NCI-H146 (cell line): ENCODE data around the gene RYR1.
"Not testable (repeated sequence)": the region's sequence is repeated elsewhere in the genome, so short reads cannot be mapped to it uniquely, and the experiment has no call there.

Source experiments
- DNase-seq: peaks from one replicate; lab custom pipeline; 2025; lab: John Stamatoyannopoulos, UW

Gene RYR1

GRCh38 chr19:38616265-38616664 is 182.8 kb downstream of the RYR1 start:
- DNase-seq: no peak

GRCh38 chr19:38617283-38617763 is 183.8 kb downstream of the RYR1 start:
- DNase-seq: no peak

- DNase-seq: no peak
Observed at GRCh38 chr19:38617764-38618589, 184.5 kb downstream of the RYR1 start, which contains the start of gene MAP4K1. TSS of gene MAP4K1 (minus strand) at chr19:38617953. CDS start at chr19:38617895, 58 bp downstream.

GRCh38 chr19:38618590-38619360 is 185.3 kb downstream of the RYR1 start, which contains the start of gene EIF3K:
TSS of gene EIF3K (plus strand) at chr19:38619188. CDS start at chr19:38619269, 81 bp downstream.
- DNase-seq: peak; percentile 99

GRCh38 chr19:38619361-38620174 is 186.1 kb downstream of the RYR1 start:
- no peak for DNase-seq

GRCh38 chr19:38624822-38625221 is 191.3 kb downstream of the RYR1 start:
- no peak for DNase-seq

GRCh38 chr19:38626401-38626800 is 192.9 kb downstream of the RYR1 start:
- no peak for DNase-seq

GRCh38 chr19:38629568-38629967 is 196.1 kb downstream of the RYR1 start:
- no peak for DNase-seq

- not testable (repeated sequence) for DNase-seq
Observed at GRCh38 chr19:38631301-38631700, 197.8 kb downstream of the RYR1 start.

GRCh38 chr19:38631811-38632475 is 198.5 kb downstream of the RYR1 start:
- DNase-seq: not testable (repeated sequence)

- no peak for DNase-seq
Observed at GRCh38 chr19:38632476-38633213, 199.2 kb downstream of the RYR1 start.

- DNase-seq: peak; percentile 39
Observed at GRCh38 chr19:38634757-38635482, 201.4 kb downstream of the RYR1 start.

GRCh38 chr19:38635483-38636399 is 202.2 kb downstream of the RYR1 start:
- DNase-seq: no peak
